ENCODE data around the gene ZFTA.

The ZFTA gene

GRCh38 chr11:63745304-63746170, 23.0 kb downstream of the ZFTA start:
- peak; percentile 14 for DNase-seq

DNA sequence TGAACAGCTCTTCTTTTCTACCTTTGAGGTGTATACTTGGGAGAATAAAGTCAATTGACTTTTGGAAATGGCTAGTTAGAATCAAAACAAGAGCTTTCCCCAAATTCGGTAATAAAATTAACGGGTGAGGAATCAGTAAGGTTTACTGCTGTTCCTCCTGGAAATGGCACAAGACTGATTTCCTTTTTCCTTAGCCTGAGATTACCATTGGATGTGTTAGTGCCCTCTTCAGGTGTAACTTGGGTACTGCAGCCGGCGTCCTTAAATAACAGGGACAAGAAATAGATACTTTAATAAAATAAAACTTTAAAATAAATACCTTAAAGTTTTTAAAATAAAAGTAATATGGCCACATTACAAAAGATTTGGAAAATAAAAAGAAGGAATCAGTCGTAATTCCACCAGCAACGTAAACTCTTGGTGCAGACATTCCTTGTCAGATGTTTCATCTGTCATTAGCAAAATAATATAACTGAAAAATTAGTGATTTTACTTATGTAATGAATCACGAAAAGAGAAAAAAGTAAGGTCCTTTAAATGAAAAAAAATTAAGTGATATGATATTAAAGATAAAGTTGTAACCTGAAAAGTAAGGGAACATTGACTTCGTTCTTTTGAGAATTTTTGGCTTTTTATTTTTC, 29.7 kb downstream of the ZFTA start:
- peak; percentile 79 for DNase-seq

- peak; percentile 22 for DNase-seq
These were observed 30.9 kb downstream of the ZFTA start for GRCh38 chr11:63737718-63738117.

DNA sequence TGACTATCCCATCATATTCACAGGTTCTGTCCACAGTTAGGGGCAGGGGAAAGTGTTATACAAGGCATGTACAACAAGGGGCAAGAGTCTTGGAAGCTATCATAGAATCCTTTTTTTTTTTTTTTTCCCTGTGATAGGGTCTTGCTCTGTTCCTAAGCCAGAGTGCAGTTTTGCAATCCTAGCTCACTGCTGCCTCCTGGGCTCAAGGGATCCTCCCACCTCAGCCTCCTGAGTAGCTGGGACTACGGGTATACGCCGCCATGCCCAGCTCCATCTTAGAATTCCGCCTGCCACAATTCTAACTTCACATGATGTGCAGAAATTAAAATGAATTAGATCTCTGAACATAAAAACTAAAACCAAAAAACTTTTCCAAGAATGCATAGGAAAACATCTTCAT, 31.7 kb downstream of the ZFTA start:
- DNase-seq: no peak

DNA sequence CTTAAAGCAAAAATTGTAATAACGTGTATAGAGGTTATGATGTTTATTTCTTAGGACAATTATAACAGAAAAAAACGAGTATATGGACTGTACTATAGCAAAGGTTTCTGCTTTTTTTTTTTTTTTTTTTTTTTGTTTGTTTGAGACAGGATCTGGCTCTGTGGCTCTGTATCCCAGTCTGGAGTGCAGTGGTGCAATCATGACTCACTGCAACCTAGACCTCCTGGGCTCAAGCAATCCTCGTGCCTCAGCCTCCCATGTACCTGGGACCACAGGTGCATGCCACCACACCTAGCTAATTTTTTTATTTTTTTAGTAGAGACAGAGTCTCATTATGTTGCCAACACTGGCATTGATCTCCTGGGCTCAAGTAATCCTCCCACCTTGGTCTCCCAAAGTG, 39.2 kb downstream of the ZFTA start:
- DNase-seq: no peak

DNA sequence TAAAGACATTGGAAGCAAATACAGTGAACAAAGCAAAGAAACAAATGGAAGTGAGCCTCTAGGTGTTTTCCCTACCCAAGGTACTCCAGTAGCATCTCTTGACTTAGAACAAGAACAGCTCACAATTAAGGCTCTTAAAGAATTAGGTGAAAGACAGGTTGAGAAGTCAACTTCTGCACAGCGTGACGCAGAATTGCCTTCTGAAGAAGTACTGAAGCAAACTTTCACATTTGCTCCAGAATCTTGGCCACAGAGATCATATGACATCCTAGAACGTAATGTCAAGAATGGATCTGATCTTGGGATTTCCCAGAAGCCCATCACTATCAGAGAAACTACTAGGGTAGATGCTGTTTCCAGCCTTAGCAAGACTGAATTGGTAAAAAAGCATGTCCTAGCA, 48.0 kb downstream of the ZFTA start:
- no peak for DNase-seq

DNA sequence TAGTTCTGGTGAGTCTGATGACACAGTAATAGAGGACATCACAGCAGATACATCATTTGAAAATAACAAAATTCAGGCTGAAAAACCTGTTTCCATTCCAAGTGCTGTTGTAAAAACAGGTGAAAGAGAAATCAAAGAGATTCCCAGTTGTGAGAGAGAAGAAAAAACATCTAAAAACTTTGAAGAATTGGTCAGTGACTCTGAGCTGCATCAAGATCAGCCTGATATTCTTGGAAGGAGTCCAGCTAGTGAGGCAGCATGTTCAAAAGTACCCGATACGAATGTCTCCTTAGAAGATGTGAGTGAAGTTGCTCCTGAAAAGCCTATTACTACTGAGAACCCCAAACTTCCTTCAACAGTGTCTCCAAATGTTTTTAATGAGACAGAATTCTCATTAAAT, 48.6 kb downstream of the ZFTA start:
- DNase-seq: no peak

DNA sequence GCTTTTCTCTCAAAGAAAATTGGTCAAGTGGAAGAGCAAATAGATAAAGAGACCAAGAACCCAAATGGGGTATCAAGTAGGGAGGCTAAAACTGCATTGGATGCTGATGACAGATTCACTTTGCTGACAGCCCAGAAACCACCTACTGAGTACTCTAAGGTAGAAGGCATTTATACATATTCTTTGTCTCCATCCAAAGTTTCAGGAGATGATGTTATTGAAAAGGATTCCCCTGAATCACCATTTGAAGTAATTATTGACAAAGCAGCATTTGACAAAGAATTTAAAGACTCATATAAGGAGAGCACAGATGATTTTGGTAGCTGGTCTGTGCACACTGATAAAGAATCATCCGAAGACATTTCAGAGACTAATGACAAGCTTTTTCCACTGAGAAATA, 49.6 kb downstream of the ZFTA start:
- no peak for DNase-seq

All from RPMI8226 (cell line).